ENCODE results near the gene HEBP1. TPM values are rescaled to one million over a fixed set of nuclear protein-coding genes. Genes with fewer than 3 reads are reported as not detected.

The HEBP1 gene
- total RNA-seq, 1 experiment from 2014 or later: 19.3 TPM

GRCh38 chr12:12934556-12934955 lies 65.5 kb downstream of the HEBP1 start:
- POLR2A ChIA-PET: no interaction called here
- no peaks in the 10 kb centered on the region for H3K36me3 ChIP-seq (ENCODE audit: control insufficient read depth, insufficient read depth, low read length)
- no peak overlapping the region for H3K4me3 ChIP-seq (ENCODE audit: low read depth in 2 of 2, low read length in 2 of 2)
- CTCF ChIA-PET: no interaction called here
- no peak for DNase-seq (ENCODE audit: low read depth, low spot score)
- in situ Hi-C loops (cut with HindIII; ENCODE audit: low pct_unique_long_range_greater_than_20kb, low sequenced_read_pairs) (no loop called here), intact Hi-C loops (cut with micrococcal nuclease; ENCODE audit: unreplicated experiment) (no loop called here)
- H3K27ac ChIP-seq (ENCODE audit: low read length): no peak overlapping the region
- no TSS peak for BruUV-seq (replicated peaks)
- H3K4me1 ChIP-seq (ENCODE audit: control insufficient read depth, insufficient read depth, low read length): no peaks in the 10 kb centered on the region
- TF ChIP-seq POLR2AphosphoS5 (IDR thresholded peaks at IDR 0.05; ENCODE audit: low read depth, low read length): no peak
- TF ChIP-seq SIN3A (IDR thresholded peaks at IDR 0.05; ENCODE audit: borderline replicate concordance, insufficient read depth, low read depth, low read length): no peak
- TF ChIP-seq TCF7L2 (IDR thresholded peaks at IDR 0.05; ENCODE audit: low read depth, low read length): no peak
- TF ChIP-seq CTCF (IDR thresholded peaks at IDR 0.05): no peak
- H3K27me3 ChIP-seq (ENCODE audit: control insufficient read depth, insufficient read depth, low read length): no peaks in the 10 kb centered on the region
- no peaks in the 10 kb centered on the region for H3K9me3 ChIP-seq (ENCODE audit: control insufficient read depth, insufficient read depth, low read depth, low read length)
- no peak for ATAC-seq

- Histone ChIP-seq H3K9me3 (ENCODE audit: control insufficient read depth, insufficient read depth, low read depth, low read length) (no peaks in the 10 kb centered on the region), H3K27me3 (ENCODE audit: control insufficient read depth, insufficient read depth, low read length) (no peaks in the 10 kb centered on the region), H3K36me3 (ENCODE audit: control insufficient read depth, insufficient read depth, low read length) (no peaks in the 10 kb centered on the region), H3K4me3 (ENCODE audit: low read depth in 2 of 2, low read length in 2 of 2) (no peak overlapping the region), H3K27ac (ENCODE audit: low read length) (no peak overlapping the region), H3K4me1 (ENCODE audit: control insufficient read depth, insufficient read depth, low read length) (no peaks in the 10 kb centered on the region)
- DNase-seq (ENCODE audit: low read depth, low spot score): no peak
- no TSS peak for BruUV-seq (replicated peaks)
- intact Hi-C loops (cut with micrococcal nuclease; ENCODE audit: unreplicated experiment): no loop called here
- no peak for ATAC-seq
- CTCF ChIA-PET: no interaction called here
- POLR2A ChIA-PET: interaction anchor here (0.8 kb wide), 1 partner anchor 16 kb away, joined by 3 read pairs; no protein-coding TSS in a partner anchor
- no peak for TF ChIP-seq CTCF (IDR thresholded peaks at IDR 0.05)
- TF ChIP-seq TCF7L2 (IDR thresholded peaks at IDR 0.05; ENCODE audit: low read depth, low read length): no peak
- TF ChIP-seq POLR2AphosphoS5 (IDR thresholded peaks at IDR 0.05; ENCODE audit: low read depth, low read length): no peak
- TF ChIP-seq SIN3A (IDR thresholded peaks at IDR 0.05; ENCODE audit: borderline replicate concordance, insufficient read depth, low read depth, low read length): no peak
- no peak for TF ChIP-seq REST (IDR thresholded peaks at IDR 0.05; ENCODE audit: insufficient read depth in 1 of 2, low read depth in 2 of 2, low read length in 1 of 2)
- in situ Hi-C loops (cut with HindIII; ENCODE audit: low pct_unique_long_range_greater_than_20kb, low sequenced_read_pairs): no loop called here
Measured at GRCh38 chr12:12933742-12934141, 66.3 kb downstream of the HEBP1 start.
